ENCODE measurements around the gene FAM83E. TPM values are rescaled to one million over a fixed set of nuclear protein-coding genes. Genes with fewer than 3 reads are reported as not detected.

The FAM83E gene
- total and polyA plus RNA-seq, 2 of the 8 experiments (the other 6 are each of a cell fraction or from before 2014, with no cell fraction given) = 1.8 to 5.3 TPM

GRCh38 chr19:48656840-48657474, 42.1 kb upstream of the FAM83E start:
- no peak overlapping the region for H4K8ac ChIP-seq (ENCODE audit: extremely low read depth, insufficient read depth, low read length)
- H3K4me3 ChIP-seq (ENCODE audit: extremely low read depth in 1 of 4, insufficient read depth in 2 of 4, low read depth in 3 of 4, low read length in 4 of 4) = no peak overlapping the region
- H3K4ac ChIP-seq (replicated peaks; ENCODE audit: insufficient read length, low read depth, low read length) = no peak overlapping the region
- no peak overlapping the region for H4K91ac ChIP-seq (replicated peaks; ENCODE audit: insufficient read length, low read length)
- no peaks in the 10 kb centered on the region for H3K79me1 ChIP-seq (ENCODE audit: low read depth, low read length)
- H3K18ac ChIP-seq (ENCODE audit: extremely low read depth, low read length) = no peak overlapping the region
- H3K23me2 ChIP-seq (ENCODE audit: low read depth, low read length) = no peaks in the 10 kb centered on the region
- no peak overlapping the region; a peak in 1 of 7 replicates for H3K9ac ChIP-seq (replicated peaks in 1 of 4; ENCODE audit: extremely low read depth in 1 of 4, low read depth in 3 of 4, low read length in 3 of 4)
- H3K56ac ChIP-seq (replicated peaks; ENCODE audit: insufficient read length, low read depth, low read length) = no peak overlapping the region
- FAIRE-seq = no peak
- H3K9me3 ChIP-seq (ENCODE audit: insufficient read depth in 2 of 2, low read depth in 1 of 2, low read length in 1 of 2) = no peaks in the 10 kb centered on the region; a peak in 2 of 4 replicates
- no peaks in the 10 kb centered on the region for H3K36me3 ChIP-seq (ENCODE audit: control insufficient read depth in 2 of 4, insufficient read depth in 4 of 4, low read length in 3 of 4)
- no peak overlapping the region for H4K5ac ChIP-seq (ENCODE audit: insufficient read length, low read depth, low read length)
- no peak overlapping the region for H3K14ac ChIP-seq (ENCODE audit: insufficient read length)
- 78% methylated on average over 16 of the region's 16 CpGs; no CpG with 5 or more reads in 1 of the 2 experiments for WGBS, 2 experiments (ENCODE audit: extremely low coverage in 1 of 2, insufficient coverage in 1 of 2, insufficient read length in 1 of 2, insufficient replicate concordance in 2 of 2, low coverage in 1 of 2, low lambda C conversion rate in 2 of 2, missing lambda C conversion rate in 1 of 2)
- no peak overlapping the region; the same call in 1 of the 2 replicates for H2BK12ac ChIP-seq (ENCODE audit: low read depth, low read length)
- H4K20me1 ChIP-seq (replicated peaks in 1 of 2; ENCODE audit: control insufficient read depth in 1 of 2, insufficient read depth in 2 of 2, low read length in 2 of 2) = no peaks in the 10 kb centered on the region
- TF ChIP-seq TBP (IDR thresholded peaks at IDR 0.05; ENCODE audit: low read depth, low read length) (peak; percentile 67), GTF2F1 (IDR thresholded peaks at IDR 0.05; ENCODE audit: borderline replicate concordance, low read depth, low read length) (no peak), BCL11A (IDR thresholded peaks at IDR 0.05; ENCODE audit: low read depth in 2 of 2, low read length in 2 of 2) (no peak)
- H2BK15ac ChIP-seq (ENCODE audit: low read length) = no peak overlapping the region
- no peak for DNase-seq (ENCODE audit: low read depth in 1 of 2, low spot score in 2 of 2)
- no peak overlapping the region; the same call in 1 of the 2 replicates for H2AK5ac ChIP-seq (ENCODE audit: low read depth, low read length)
- ChIA-PET CTCF (ENCODE audit: partially characterized antibody) (interaction anchor here (0.6 to 3.0 kb wide), 3 partner anchors 11 to 176 kb away, joined by 4 to 9 read pairs (median 5); partner anchors contain the start of gene CA11), POLR2A (ENCODE audit: partially characterized antibody) (interaction anchor here (0.9 to 1.5 kb wide), 3 partner anchors 39 to 98 kb away, joined by 3 to 5 read pairs (median 4); no protein-coding TSS in a partner anchor)
- H3K4me2 ChIP-seq (ENCODE audit: insufficient read depth in 1 of 2, low read depth in 2 of 2, low read length in 2 of 2) = no peak overlapping the region; a peak in 1 of 4 replicates
- H2AFZ ChIP-seq (ENCODE audit: low read length) = peak overlapping the region; percentile 19
- H3K79me2 ChIP-seq (ENCODE audit: control insufficient read depth in 1 of 2, insufficient read depth in 2 of 2, low read length in 2 of 2) = no peaks in the 10 kb centered on the region
- no peak overlapping the region for H2BK5ac ChIP-seq (ENCODE audit: low read depth, low read length)
- H3K23ac ChIP-seq (ENCODE audit: insufficient read length) = no peak overlapping the region
- H2BK120ac ChIP-seq (replicated peaks; ENCODE audit: low read depth, low read length) = no peak overlapping the region
- H3K27ac ChIP-seq (ENCODE audit: low read depth, low read length) = no peak overlapping the region
- no peaks in the 10 kb centered on the region; a peak in 1 of 7 replicates for H3K27me3 ChIP-seq (replicated peaks in 1 of 4; ENCODE audit: control insufficient read depth in 3 of 4, extremely low read depth in 1 of 4, insufficient read depth in 3 of 4, low read length in 3 of 4)
- no peak overlapping the region for H2BK20ac ChIP-seq (ENCODE audit: low read length)
- no peaks in the 10 kb centered on the region; a peak in 1 of 7 replicates for H3K4me1 ChIP-seq (replicated peaks in 1 of 4; ENCODE audit: control insufficient read depth in 3 of 4, insufficient read depth in 4 of 4, low read length in 3 of 4)
